ENCODE data around the gene SNIP1.

The SNIP1 gene

DNA sequence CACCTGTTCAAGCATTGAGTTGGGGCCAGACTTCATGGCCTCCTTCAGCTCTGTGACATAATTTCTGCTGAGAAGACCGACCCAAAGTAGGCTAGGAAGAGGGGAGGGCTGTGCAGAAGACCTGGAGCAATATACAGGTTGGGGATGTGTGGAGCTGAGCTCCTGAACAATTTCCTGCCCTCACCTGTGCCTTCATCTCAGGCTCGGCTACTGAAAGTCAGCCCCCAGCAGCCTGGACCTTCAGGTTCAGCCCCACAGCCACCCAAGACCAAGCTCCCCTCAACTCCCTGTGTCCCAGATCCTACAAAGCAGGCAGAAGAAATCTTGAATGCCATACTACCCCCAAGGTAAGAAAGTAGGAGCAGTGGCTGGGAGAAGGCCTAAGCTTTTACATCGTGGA, 3.3 kb upstream of the SNIP1 start:
- TF ChIP-seq, protein P1, sequence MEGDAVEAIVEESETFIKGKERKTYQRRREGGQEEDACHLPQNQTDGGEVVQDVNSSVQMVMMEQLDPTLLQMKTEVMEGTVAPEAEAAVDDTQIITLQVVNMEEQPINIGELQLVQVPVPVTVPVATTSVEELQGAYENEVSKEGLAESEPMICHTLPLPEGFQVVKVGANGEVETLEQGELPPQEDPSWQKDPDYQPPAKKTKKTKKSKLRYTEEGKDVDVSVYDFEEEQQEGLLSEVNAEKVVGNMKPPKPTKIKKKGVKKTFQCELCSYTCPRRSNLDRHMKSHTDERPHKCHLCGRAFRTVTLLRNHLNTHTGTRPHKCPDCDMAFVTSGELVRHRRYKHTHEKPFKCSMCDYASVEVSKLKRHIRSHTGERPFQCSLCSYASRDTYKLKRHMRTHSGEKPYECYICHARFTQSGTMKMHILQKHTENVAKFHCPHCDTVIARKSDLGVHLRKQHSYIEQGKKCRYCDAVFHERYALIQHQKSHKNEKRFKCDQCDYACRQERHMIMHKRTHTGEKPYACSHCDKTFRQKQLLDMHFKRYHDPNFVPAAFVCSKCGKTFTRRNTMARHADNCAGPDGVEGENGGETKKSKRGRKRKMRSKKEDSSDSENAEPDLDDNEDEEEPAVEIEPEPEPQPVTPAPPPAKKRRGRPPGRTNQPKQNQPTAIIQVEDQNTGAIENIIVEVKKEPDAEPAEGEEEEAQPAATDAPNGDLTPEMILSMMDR (IDR thresholded peaks at IDR 0.05; ENCODE audit: low read depth, low read length) = no peak
- H3K4me3 ChIP-seq (replicated peaks in 1 of 2; ENCODE audit: low read depth in 2 of 2, low read length in 2 of 2) = peak overlapping the region in 1 of 2 donors; percentile 53
- no peak for DNase-seq (ENCODE audit: low read depth in 2 of 2)

DNA sequence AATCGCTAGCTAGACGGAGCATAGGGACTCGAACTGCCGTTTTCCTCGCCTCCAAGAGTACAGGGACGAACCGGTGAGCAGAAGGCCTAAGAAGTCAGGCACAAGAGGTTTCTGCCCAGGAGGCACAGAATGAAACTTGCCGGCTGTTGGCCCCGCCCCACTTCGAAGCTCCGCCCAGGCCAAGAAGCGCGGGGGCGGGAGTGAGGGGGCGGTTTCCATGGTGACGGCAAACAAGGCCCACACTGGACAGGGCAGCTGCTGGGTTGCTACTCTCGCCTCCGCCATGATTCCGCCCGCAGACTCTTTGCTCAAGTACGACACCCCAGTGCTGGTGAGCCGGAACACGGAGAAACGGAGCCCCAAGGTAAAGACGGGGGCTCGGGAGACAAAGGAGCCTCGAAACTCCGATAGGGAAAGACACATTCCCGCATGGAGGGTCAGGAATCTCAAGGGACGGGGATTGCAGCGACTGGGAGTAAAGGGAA, 2.7 kb upstream of the SNIP1 start, which contains the start of gene DNALI1:
DNALI1 (plus strand) TSS at position 229 of the 485 bp plus-strand sequence; CDS start at position 284, 55 bp downstream.
- DNase-seq (ENCODE audit: low read depth in 2 of 2) = peak; percentile 92 to 96
- TF ChIP-seq, protein P1 (IDR thresholded peaks at IDR 0.05; ENCODE audit: low read depth, low read length) = no peak
- peak within 1 kb of the TSS; percentile 47 to 53 for H3K4me3 ChIP-seq (replicated peaks in 1 of 2; ENCODE audit: low read depth in 2 of 2, low read length in 2 of 2)

DNA sequence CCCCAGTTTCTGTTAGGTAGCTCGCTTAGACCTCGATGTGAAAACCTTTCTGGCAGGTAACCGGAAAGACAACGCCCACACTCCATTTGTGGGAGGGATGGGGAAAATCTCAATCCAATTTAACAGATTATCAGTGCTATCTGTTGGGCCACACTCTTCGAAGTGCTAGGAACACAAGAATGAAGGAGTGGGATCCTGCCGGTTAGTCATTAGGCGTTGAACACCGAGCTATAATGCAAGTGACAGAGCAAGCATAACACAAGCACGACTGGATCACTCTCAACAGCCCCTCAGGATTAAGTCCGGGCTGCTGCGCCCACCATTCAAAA, 531 bp downstream of the SNIP1 start:
- H3K4me3 ChIP-seq (replicated peaks in 1 of 2; ENCODE audit: low read depth in 2 of 2, low read length in 2 of 2) = peak overlapping the region; percentile 99
- no peak for DNase-seq (ENCODE audit: low read depth in 2 of 2)
- TF ChIP-seq, protein P1 (IDR thresholded peaks at IDR 0.05; ENCODE audit: low read depth, low read length) = no peak

DNA sequence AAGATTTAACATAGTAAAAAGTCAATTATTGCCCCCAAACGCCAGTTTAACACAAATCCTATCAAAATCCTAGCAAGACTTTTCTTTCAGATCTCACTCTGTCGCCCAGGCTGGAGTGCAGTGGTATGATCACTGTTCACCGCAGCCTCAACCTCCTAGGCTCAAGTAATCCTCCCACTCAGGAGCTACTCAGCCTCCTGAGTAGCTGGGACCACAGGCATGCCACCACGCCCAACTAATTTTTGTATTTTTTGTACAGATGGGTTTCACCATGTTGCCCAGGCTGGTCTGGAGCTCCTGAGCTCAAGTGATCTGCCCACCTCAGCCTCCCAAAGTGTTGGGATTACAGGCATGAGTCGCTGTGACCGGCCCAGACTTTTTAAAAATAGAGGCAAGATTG, 4.8 kb downstream of the SNIP1 start:
- peak in 1 of 2 donors; percentile 25 for DNase-seq (ENCODE audit: low read depth in 2 of 2)
- H3K4me3 ChIP-seq (replicated peaks in 1 of 2; ENCODE audit: low read depth in 2 of 2, low read length in 2 of 2) = no peak overlapping the region
- TF ChIP-seq, protein P1 (IDR thresholded peaks at IDR 0.05; ENCODE audit: low read depth, low read length) = no peak

DNA sequence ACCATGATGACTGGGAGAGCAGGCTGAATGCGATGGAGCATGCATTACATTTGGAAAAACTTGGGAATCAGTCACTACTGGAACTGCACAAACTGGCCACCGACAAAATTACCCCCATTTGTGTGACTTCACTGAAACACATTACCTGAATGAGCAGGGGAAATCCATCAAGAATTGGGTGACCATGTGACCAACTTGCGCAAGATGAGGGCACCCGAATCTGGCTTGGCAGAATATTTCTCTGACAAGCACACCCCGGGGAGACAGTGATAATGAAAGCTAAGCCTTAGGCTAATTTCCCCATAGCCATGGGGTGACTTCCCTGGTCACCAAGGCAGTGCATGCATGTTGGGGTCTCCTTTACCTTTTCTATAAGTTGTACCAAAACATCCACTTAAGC, 9.1 kb downstream of the SNIP1 start:
- no peak for DNase-seq (ENCODE audit: low read depth in 2 of 2)
- TF ChIP-seq, protein P1 (IDR thresholded peaks at IDR 0.05; ENCODE audit: low read depth, low read length) = no peak
- H3K4me3 ChIP-seq (replicated peaks in 1 of 2; ENCODE audit: low read depth in 2 of 2, low read length in 2 of 2) = no peak overlapping the region

DNA sequence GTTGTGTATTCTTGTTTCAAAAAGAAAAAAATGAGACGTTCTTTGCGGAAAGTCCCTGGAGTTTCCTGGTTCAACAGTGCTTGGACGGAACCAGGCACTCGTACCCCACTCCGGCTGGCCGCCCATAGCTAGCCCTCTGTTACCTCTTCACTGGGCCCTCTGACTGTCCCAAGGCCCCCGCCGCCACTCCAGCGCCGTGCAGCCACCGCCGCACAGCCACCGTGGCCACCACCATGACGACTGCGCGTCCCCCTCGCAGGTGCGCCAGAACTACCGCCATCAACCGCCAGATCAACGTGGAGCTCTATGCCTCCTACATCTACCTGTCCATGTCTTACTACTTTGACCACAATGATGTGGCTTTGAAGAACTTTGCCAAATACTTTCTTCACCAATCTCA, 9.6 kb downstream of the SNIP1 start:
- TF ChIP-seq, protein P1 (IDR thresholded peaks at IDR 0.05; ENCODE audit: low read depth, low read length) = no peak
- no peak overlapping the region for H3K4me3 ChIP-seq (replicated peaks in 1 of 2; ENCODE audit: low read depth in 2 of 2, low read length in 2 of 2)
- DNase-seq (ENCODE audit: low read depth in 2 of 2) = no peak
